ENCODE results near the gene C20orf144.

Gene C20orf144

GRCh38 chr20:33666293-33667244 is 4.4 kb downstream of the C20orf144 start, which contains the start of gene ACTL10:
ACTL10 (plus strand) TSS chr20:33666943; CDS start chr20:33667498, 555 bp downstream.
- DNase-seq: peak; percentile 93

DNA sequence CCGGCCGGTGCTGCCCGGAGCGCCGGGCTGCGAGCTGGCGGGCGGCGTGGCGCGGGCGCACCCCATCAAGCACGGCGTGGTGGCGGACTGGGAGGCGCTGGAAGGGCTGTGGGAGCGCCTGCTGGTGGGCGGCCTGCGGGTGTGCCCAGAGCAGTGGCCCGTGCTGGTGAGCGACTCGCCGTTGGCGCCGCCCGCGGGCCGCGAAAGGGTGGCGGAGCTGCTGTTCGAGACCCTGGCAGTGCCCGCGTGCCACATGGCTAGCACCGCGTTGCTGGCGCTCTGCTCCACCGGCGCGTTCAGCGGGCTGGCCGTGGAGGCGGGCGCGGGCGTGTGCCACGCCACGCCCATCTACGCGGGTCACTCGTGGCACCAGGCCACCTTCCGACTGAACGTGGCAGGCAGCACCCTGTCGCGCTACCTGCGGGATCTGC is 5.1 kb downstream of the C20orf144 start:
- peak; percentile 53 for DNase-seq

GRCh38 chr20:33667676-33668465 is 5.7 kb downstream of the C20orf144 start:
- peak; percentile 83 for DNase-seq

- DNase-seq: no peak
Observed at GRCh38 chr20:33668466-33669155, 6.5 kb downstream of the C20orf144 start.

DNA sequence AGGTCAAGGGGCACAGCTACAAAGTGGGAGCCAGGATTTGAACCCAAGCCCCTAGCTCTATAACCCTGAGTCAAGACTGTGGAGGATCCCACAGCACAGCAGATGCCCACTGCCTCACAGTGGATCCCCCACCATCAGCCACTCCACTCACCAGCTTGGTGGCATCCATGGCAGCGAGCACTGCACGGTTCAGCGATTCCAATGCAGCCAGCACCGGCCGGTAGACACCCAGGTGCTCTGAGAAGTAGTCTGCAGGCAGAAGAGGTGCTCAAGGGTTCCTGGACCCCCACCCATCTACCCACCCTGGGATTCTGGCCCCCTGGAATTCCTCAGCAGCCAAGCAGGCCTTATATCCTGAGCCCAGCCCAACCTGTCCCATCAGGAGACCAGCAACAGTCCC is 7.1 kb downstream of the C20orf144 start:
- DNase-seq: no peak

GRCh38 chr20:33669873-33670640 is 7.9 kb downstream of the C20orf144 start:
- no peak for DNase-seq

DNA sequence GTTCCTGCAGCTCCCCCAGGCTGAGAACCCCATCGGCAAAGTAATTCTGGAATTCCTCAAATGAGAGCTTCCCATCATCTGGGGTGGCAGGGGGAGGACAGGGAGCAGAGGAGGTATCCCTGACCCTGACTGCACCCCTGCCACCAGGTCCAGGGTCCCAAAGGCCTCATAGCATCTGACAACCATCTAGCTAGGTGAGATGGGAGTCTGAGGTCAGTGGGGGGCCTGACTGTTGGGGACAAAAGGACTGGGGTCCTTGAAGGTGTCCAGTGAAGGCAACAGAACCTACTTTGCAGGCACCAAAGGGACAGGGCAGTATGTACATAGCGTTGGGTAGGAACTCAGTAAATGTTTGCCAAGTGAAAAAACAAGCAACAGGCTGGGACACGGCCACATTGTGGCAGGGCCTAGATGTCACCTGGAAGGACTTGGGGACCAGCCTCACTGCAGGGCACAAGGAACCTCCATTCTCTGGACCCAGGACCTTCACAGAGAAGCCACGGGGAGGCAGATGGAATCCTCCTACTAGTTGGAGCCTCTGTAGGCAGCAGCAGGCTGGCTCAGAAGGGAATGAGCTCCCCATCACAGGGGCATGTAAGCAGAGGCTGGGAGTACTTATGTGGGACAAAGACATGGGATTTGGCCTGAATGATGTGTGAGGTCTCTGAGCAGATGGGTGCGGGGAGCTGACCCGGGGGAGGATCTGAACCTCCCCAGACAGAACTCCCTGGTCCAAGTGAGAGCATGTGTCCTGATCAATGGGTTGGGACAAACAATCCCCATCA is 8.8 kb downstream of the C20orf144 start:
- no peak for DNase-seq

- no peak for DNase-seq
Observed at GRCh38 chr20:33671573-33672288, 9.6 kb downstream of the C20orf144 start.

GRCh38 chr20:33672426-33673113 is 10.4 kb downstream of the C20orf144 start:
- DNase-seq: peak; percentile 84

- no peak for DNase-seq
Observed at GRCh38 chr20:33673114-33673409, 10.9 kb downstream of the C20orf144 start.

- DNase-seq: no peak
Observed at GRCh38 chr20:33673410-33674293, 11.5 kb downstream of the C20orf144 start.

DNA sequence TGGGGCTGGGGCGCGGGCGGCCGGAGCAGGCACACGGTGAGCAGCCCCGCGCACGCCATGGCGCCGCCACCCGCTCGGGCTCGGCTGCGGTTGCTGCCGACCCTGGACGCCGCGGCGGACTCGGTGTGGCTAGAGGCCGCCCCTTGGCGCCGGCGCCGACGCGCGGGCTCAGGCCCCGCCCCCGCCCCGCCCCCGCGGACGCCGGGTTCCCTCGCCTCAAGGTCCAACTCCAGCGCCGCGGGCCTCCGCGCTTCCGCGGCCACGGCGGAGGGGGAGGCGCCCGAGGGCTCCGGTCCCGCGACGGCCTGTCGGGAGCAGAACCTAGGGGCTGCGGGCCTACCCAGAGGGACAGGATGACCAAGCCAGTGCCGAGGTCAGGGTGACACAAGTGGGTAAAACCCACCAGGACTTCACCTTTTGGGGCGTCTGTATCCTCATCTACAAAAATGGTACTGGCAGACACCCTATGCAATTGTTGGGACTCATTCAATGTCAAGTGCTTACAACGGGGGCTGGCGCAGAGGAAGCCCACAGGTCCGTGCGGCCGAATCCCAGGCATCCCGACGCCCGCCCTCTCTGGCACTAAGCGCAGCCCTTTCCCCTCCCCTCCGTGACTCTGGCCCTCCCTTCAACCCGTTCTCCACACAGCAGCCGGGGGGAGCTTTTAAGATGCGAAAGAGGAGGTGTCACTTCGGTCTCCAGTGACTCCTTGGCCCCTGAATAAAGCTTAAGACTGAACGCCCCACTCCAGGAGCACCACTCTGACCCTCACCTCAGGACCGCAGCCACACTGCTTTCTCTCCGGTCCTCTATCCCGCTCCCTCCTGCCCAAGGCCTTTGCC is 12.4 kb downstream of the C20orf144 start, which contains the start of gene NECAB3:
Gene NECAB3, minus strand, starts transcription at position 135 of the 842 bp plus-strand sequence. Its CDS starts 76 bp downstream, at position 59.
- DNase-seq: peak; percentile 89

- DNase-seq: no peak
Observed at GRCh38 chr20:33675136-33675959, 13.2 kb downstream of the C20orf144 start.

GRCh38 chr20:33676121-33676520 is 14.0 kb downstream of the C20orf144 start:
- no peak for DNase-seq

DNA sequence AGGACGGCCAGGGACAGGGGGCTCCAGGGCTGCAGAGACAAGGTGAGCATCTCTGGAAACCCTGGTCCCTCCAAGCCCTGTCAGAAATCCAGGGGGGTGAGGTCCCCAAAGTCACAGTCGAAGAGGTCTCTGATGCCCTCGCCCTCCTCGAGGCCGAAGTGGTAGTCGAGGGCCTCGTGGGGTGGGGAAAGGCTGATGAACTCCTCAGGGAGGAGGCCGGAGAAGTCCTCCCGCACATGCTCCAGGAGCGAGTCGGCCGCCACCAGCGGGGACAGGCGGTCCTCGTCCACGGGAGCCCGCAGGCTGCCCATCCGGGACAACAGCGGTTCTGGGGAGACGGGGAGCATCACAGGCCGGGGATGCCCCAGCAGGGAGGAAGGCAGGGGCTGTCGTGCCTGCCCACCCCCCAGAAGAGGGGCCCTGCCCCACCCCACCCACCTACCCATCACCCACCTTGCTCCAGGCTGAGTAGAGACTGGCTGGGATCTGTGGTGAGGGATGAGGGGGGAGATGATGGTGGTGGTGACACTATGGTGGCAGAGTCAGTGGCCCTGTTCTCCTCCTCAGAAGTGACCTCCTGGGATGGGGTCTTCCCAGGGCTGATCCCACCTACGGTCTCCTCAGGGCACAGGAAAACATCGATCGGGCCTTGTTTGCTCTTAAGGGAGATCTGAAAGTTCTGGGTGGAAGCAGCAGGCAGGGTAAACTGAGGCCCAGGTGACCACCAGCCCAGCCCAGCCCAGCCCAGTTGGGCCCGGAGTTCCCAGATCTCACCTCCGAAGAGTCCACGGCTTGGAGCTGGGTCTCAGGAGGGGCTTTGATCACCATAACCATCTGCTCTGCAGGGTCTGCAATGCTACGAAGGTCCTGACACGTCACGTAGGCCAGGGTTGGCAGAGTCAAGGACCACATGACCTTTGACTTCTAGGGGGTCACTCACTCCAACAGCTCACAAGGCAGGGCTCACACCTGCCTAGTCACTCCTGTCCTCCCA is 14.8 kb downstream of the C20orf144 start:
- DNase-seq: no peak
